Stomach smooth muscle (tissue), 2 donors: Measurements from ENCODE around the gene SOX15.

ENCODE experiments used
- H3K27ac ChIP-seq: one replicate; pipeline ENCODE4 v1.7.0; 2013; ENCODE audit warnings: mild to moderate bottlenecking, low read length, inconsistent platforms
- H3K27me3 ChIP-seq, 2 donors: one replicate each; pipeline ENCODE4 v1.7.0; 2013; ENCODE audit warnings: low read length in 2 of 2; ENCODE audit not compliant: insufficient read depth in 2 of 2, control insufficient read depth in 1 of 2
- H3K36me3 ChIP-seq, 2 donors: one replicate each; pipeline ENCODE4 v1.7.0; 2013; ENCODE audit warnings: low read length in 2 of 2; ENCODE audit not compliant: control insufficient read depth in 2 of 2, insufficient read depth in 2 of 2
- H3K4me1 ChIP-seq: one replicate; pipeline ENCODE4 v1.7.0; 2013; ENCODE audit warnings: low read length; ENCODE audit not compliant: control insufficient read depth, insufficient read depth
- H3K4me3 ChIP-seq, 2 donors: one replicate each; pipeline ENCODE4 v1.7.0; 2013; ENCODE audit warnings: low read length in 2 of 2
- H3K9ac ChIP-seq, 2 donors: one replicate each; pipeline ENCODE4 v1.7.0; 2013; ENCODE audit warnings: low read length in 2 of 2, mild to moderate bottlenecking in 1 of 2
- H3K9me3 ChIP-seq, 2 donors: one replicate each; pipeline ENCODE4 v1.7.0; 2013; ENCODE audit warnings: low read length in 2 of 2; ENCODE audit not compliant: control insufficient read depth in 2 of 2
- donor health status: healthy.
- donor health status: Pancreatic carcinoma.

SOX15 gene

DNA sequence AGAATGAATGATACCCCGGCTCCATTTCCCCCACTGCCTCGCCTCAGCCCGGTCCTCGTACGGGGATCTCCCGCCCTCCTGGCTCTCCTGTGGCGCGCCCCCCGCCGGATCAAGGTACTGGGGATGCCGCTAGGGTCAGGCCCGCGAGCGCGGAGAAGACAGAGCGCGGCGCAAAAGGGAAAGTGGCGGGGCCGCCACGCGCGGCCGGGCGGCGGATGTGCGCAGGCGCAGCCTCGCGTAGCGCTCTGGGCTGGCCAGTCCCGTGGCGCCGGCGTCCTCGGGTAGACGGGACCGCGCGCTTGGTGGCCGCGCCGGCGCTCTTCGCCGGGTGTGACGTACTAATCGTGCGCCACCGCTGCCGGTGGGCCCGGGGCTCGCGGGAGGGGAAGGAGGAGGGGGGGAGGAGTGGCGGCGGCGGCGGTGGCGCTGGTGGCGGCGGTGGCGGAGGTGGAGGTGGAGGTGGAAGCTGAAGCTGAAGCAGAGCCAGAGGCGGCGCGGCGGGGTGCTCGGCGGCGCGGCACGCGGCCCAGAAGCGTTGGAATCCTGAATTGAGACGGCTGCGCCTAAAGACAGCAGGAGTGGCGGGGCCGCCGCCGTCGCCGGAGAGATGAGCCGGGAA, 28.2 kb downstream of the SOX15 start, which contains the start of gene SENP3:
Gene SENP3 (plus strand): TSS at position 331 of the 619 bp plus-strand sequence. CDS start 1,158 bp downstream, outside the sequence.
- Histone ChIP-seq H3K4me3 (peak within 1 kb of the TSS; percentile 83 to 88), H3K27ac (peak within 1 kb of the TSS; percentile 99), H3K36me3 (peaks cover 15 to 18% of the 10 kb centered on the region in 2 donors), H3K9ac (peak within 1 kb of the TSS; percentile 89 to 90), H3K9me3 (no peaks in the 10 kb centered on the region), H3K4me1 (peaks cover 72% of the 10 kb centered on the region), H3K27me3 (no peaks in the 10 kb centered on the region)

DNA sequence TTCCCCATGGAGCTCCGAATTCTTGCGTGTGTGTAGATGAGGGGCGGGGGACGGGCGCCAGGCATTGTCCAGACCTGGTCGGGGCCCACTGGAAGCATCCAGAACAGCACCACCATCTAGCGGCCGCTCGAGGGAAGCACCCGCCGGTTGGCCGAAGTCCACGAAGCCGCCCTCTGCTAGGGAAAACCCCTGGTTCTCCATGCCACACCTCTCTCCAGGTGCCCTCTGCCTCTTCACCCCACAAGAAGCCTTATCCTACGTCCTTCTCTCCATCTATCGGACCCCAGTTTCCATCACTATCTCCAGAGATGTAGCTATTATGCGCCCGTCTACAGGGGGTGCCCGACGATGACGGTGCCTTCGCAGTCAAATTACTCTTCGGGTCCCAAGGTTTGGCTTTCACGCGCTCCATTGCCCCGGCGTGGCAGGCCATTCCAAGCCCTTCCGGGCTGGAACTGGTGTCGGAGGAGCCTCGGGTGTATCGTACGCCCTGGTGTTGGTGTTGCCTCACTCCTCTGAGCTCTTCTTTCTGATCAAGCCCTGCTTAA, 28.8 kb downstream of the SOX15 start:
- peak overlapping the region; percentile 78 to 88 for H3K4me3 ChIP-seq
- H3K4me1 ChIP-seq = peaks cover 72% of the 10 kb centered on the region

DNA sequence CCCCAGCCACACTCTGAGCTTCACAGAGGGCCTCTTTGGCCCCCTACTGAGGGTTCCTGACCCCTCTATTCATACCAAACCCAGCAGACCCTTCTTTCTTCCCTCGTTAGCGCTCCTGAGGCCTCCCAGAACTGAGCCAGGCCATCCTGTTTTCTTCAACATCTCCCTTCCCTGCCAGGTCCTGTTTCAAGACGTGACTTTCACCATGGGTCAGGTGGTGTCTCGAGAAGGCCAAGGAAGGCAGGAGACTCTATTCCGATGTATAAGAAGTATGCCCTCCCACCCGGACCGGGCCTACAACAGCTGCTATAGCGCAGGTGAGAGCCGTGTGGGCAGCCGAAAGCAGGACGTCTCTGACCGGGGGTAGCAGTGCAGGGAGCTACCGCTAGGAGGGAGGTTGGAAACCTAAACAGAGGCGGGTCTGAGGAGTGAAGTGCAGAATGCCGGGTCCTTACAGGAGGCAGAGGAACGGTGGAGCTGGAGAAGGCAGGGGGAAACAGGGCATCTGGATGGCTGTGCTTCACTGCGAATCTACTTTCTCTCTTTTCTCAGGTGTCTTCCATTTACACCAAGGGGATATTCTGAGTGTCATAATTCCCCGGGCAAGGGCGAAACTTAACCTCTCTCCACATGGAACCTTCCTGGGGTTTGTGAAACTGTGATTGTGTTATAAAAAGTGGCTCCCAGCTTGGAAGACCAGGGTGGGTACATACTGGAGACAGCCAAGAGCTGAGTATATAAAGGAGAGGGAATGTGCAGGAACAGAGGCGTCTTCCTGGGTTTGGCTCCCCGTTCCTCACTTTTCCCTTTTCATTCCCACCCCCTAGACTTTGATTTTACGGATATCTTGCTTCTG, 29.5 kb downstream of the SOX15 start:
- H3K4me3 ChIP-seq = peak overlapping the region; percentile 78 to 88
- peaks cover 72% of the 10 kb centered on the region for H3K4me1 ChIP-seq
- no peaks in the 10 kb centered on the region for H3K9me3 ChIP-seq
- H3K36me3 ChIP-seq = peaks cover 12 to 13% of the 10 kb centered on the region in 2 donors
- H3K27me3 ChIP-seq = no peaks in the 10 kb centered on the region
- H3K27ac ChIP-seq = peak overlapping the region; percentile 99
- peak overlapping the region; percentile 72 to 86 for H3K9ac ChIP-seq

More for the DNA sequence above, 28.8 kb downstream of the SOX15 start:
- Histone ChIP-seq H3K27me3 (no peaks in the 10 kb centered on the region), H3K36me3 (peaks cover 14 to 17% of the 10 kb centered on the region in 2 donors), H3K9me3 (no peaks in the 10 kb centered on the region), H3K9ac (peak overlapping the region; percentile 79 to 86), H3K27ac (peak overlapping the region; percentile 99)

DNA sequence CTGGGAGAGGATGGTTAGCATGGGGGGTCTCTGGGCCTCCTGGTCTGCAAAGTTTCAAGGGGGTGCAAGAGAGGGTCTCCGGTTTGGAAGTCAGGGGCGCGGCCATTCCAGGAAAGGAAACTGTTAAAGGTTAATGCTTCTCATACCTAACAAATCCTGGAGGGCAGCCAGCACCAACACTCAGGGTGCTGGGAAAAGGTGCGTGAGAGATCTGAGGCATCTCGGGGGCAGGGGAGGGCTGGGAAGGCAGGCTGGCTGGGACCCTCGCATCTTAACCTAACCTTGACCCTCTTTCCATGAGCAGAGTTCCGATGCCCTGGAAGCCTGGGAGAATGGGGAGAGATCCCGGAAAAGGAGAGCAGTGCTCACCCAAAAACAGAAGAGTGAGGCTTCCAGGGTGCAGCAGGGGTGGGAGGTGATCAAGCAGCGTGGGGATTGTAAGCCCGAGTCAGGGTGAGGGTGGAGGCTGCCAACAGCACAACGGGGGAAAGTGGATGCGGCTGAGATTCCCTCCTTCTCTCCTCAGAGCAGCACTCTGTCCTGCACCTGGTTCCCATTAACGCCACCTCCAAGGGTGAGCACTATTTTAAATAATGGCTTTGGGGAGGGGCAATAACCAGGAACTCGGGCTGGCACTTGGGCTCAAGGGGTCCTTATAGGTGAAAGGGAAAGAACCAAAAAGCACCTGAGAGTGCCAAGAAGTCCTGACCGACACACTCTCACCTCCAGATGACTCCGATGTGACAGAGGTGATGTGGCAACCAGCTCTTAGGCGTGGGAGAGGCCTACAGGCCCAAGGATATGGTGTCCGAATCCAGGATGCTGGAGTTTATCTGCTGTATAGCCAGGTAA, 30.3 kb downstream of the SOX15 start:
- Histone ChIP-seq H3K9ac (peak overlapping the region; percentile 81 to 86), H3K36me3 (peaks cover 4% of the 10 kb centered on the region in 2 donors), H3K27ac (peak overlapping the region; percentile 99)

DNA sequence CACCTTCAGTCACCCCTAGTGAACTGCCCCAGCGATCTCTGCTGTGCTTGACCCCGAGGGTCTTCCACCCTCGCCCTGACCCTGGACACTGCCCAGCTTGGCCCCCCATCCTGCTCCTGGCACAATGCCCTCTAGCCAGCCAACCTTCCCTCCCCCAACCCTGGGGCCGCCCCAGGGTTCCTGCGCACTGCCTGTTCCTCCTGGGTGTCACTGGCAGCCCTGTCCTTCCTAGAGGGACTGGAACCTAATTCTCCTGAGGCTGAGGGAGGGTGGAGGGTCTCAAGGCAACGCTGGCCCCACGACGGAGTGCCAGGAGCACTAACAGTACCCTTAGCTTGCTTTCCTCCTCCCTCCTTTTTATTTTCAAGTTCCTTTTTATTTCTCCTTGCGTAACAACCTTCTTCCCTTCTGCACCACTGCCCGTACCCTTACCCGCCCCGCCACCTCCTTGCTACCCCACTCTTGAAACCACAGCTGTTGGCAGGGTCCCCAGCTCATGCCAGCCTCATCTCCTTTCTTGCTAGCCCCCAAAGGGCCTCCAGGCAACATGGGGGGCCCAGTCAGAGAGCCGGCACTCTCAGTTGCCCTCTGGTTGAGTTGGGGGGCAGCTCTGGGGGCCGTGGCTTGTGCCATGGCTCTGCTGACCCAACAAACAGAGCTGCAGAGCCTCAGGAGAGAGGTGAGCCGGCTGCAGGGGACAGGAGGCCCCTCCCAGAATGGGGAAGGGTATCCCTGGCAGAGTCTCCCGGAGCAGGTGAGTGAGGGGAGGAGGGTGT, 31.2 kb downstream of the SOX15 start, which contains the start of gene TNFSF13:
Gene TNFSF13 (plus strand): TSS at position 207 of the 776 bp plus-strand sequence. CDS start 290 bp downstream, at position 497.
- H3K4me3 ChIP-seq = peak within 1 kb of the TSS; percentile 44 to 88
- peak within 1 kb of the TSS; percentile 81 to 86 for H3K9ac ChIP-seq
- H3K36me3 ChIP-seq = peaks cover under 1 to 3% of the 10 kb centered on the region in 2 donors
- H3K27ac ChIP-seq = peak within 1 kb of the TSS; percentile 99
- no peaks in the 10 kb centered on the region for H3K9me3 ChIP-seq
- peaks cover 59% of the 10 kb centered on the region for H3K4me1 ChIP-seq
- H3K27me3 ChIP-seq = no peaks in the 10 kb centered on the region

More for the DNA sequence above, 30.3 kb downstream of the SOX15 start:
- H3K27me3 ChIP-seq = no peaks in the 10 kb centered on the region
- peak overlapping the region; percentile 78 to 88 for H3K4me3 ChIP-seq
- peaks cover 67% of the 10 kb centered on the region for H3K4me1 ChIP-seq
- H3K9me3 ChIP-seq = no peaks in the 10 kb centered on the region

DNA sequence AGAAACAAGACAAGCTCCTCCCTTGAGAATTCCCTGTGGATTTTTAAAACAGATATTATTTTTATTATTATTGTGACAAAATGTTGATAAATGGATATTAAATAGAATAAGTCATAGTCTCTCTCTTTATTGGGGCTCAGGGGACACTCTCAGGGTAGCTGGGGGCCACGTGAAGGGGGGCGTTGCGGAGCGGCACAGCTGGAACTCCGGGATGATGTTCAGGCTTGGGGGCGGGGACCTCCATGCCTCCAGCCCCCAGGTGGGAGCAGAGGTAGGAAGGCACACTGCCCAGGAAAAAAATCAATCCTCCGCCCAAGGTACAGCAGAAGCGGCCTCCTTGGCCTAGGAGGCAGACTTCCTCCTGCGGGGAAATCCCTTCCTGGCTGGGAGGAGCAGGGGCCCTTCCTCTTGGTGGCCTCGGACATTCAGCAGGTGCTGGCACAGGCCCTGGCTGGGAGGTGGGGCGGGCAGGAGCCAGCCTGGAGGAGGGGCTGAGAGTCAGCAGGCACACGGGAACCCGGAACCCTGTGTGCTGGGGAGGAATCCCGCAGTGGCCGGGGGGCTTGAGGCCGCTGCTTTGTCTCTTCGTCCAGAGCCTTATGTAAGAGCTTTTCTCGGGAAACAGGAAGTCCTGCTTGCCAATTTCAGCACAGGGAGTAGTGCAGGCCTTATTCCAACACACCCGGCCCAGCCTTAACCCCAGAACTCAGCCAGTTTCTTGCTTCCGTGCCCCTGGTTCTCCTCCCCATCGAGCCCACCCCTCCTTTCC, 31.9 kb downstream of the SOX15 start:
- Histone ChIP-seq H3K36me3 (peaks cover 0 to 6% of the 10 kb centered on the region in 2 donors), H3K27ac (peak overlapping the region; percentile 99), H3K4me3 (peak overlapping the region; percentile 44 to 88), H3K9me3 (no peaks in the 10 kb centered on the region), H3K9ac (peak overlapping the region; percentile 81 to 86), H3K27me3 (no peaks in the 10 kb centered on the region), H3K4me1 (peaks cover 52% of the 10 kb centered on the region)

DNA sequence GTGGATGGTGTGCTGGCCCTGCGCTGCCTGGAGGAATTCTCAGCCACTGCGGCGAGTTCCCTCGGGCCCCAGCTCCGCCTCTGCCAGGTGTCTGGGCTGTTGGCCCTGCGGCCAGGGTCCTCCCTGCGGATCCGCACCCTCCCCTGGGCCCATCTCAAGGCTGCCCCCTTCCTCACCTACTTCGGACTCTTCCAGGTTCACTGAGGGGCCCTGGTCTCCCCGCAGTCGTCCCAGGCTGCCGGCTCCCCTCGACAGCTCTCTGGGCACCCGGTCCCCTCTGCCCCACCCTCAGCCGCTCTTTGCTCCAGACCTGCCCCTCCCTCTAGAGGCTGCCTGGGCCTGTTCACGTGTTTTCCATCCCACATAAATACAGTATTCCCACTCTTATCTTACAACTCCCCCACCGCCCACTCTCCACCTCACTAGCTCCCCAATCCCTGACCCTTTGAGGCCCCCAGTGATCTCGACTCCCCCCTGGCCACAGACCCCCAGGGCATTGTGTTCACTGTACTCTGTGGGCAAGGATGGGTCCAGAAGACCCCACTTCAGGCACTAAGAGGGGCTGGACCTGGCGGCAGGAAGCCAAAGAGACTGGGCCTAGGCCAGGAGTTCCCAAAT, 32.6 kb downstream of the SOX15 start:
- Histone ChIP-seq H3K9me3 (no peaks in the 10 kb centered on the region), H3K4me1 (peaks cover 45% of the 10 kb centered on the region), H3K36me3 (peaks cover 0 to 6% of the 10 kb centered on the region in 2 donors), H3K4me3 (peak overlapping the region in 1 of 2 donors; percentile 88), H3K27me3 (no peaks in the 10 kb centered on the region), H3K27ac (peak overlapping the region; percentile 99), H3K9ac (peak overlapping the region; percentile 42 to 86)

DNA sequence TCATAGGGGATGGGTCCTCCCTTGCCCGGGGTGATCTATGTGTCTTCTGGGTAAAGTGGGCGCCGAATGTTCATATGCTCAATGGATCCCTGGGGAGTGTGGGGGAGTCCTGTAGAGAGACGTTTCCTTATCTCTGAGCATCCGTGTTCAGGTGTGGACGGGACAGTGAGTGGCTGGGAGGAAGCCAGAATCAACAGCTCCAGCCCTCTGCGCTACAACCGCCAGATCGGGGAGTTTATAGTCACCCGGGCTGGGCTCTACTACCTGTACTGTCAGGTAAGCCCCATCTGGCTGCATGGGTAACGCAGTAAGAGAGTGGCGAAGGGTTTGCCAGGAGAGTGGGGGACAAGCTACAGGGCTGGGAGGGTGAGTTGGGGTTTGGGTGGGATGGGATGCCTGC, 33.3 kb downstream of the SOX15 start:
- no peaks in the 10 kb centered on the region for H3K27me3 ChIP-seq
- H3K36me3 ChIP-seq = peaks cover 0 to 6% of the 10 kb centered on the region in 2 donors
- H3K9ac ChIP-seq = no peak overlapping the region
- H3K9me3 ChIP-seq = no peaks in the 10 kb centered on the region
- peak overlapping the region; percentile 99 for H3K27ac ChIP-seq
- no peak overlapping the region for H3K4me3 ChIP-seq
- H3K4me1 ChIP-seq = peaks cover 44% of the 10 kb centered on the region
